GM12878 (cell line): ENCODE measurements around the gene RREB1. TPM values are rescaled to one million over a fixed set of nuclear protein-coding genes. Genes with fewer than 3 reads are reported as not detected.
A peak's percentile ranks its signal among the peaks of the same experiment; 100 is the strongest.

Experiments
- ATAC-seq: fragments of 200-7000 bp; cut with Tn5 transposase; 3 replicates; pipeline ENCODE4 v1.9.1; 2020; ENCODE audit warnings: mild to moderate bottlenecking, moderate library complexity
- BruUV-seq: library from RNA; stranded (reverse); fragments of 400-500 nt; replicated peaks from 2 replicates; lab custom pipeline; 2021; lab: Mats Ljungman, UMichigan
- CTCF ChIA-PET: fragments of 300-600 bp; sonication (Branson Sonifier 250); formaldehyde crosslinking; extraction: SDS; loops from one replicate; lab custom pipeline; 2021; ENCODE audit warnings: inconsistent platforms; lab: Yijun Ruan, JAX
- POLR2A ChIA-PET: fragments of 350-600 bp; formaldehyde crosslinking; extraction: SDS; loops from one replicate; lab custom pipeline; 2021; ENCODE audit warnings: inconsistent platforms; lab: Charles Lee
- RAD21 ChIA-PET: fragments of 300-600 bp; sonication (Branson Sonifier 250); formaldehyde crosslinking; loops from one replicate; lab custom pipeline; 2023; ENCODE audit warnings: antibody characterized with exemption; ENCODE audit not compliant: unreplicated experiment; lab: Charles Lee
- SMC1A ChIA-PET: fragments of 300-600 bp; sonication (Branson Sonifier 250); formaldehyde crosslinking; loops from one replicate; lab custom pipeline; 2023; ENCODE audit not compliant: unreplicated experiment, uncharacterized antibody; lab: Charles Lee
- DNase-seq: peaks from one replicate; pipeline ENCODE4 v3.0.0-alpha.2; 2011; ENCODE audit warnings: low read depth, low spot score
- FAIRE-seq: peaks from 3 replicates; lab custom pipeline; 2011; peaks lifted over from hg19 to GRCh38; lab: Jason Lieb, UNC
- H2AFZ ChIP-seq: 2 replicates; pipeline ENCODE4 v1.6.0; 2011; ENCODE audit warnings: low read depth, low read length, control low read depth; ENCODE audit not compliant: control insufficient read depth
- H3K27ac ChIP-seq: 2 replicates; pipeline ENCODE4 v1.5.1; 2011; ENCODE audit warnings: control low read depth; ENCODE audit not compliant: control insufficient read depth, insufficient read depth
- H3K27me3 ChIP-seq, 2 experiments: replicated peaks in 1 of 2; 2 replicates each; pipeline versions ENCODE4 v1.6.0 to v1.6.1; 2011; ENCODE audit warnings: low read length in 1 of 2; ENCODE audit not compliant: control insufficient read depth in 2 of 2, insufficient read depth in 2 of 2
- H3K36me3 ChIP-seq, 2 experiments: 2 replicates each; pipeline ENCODE4 v1.5.1; 2011; ENCODE audit warnings: low read length in 1 of 2; ENCODE audit not compliant: control insufficient read depth in 2 of 2, insufficient read depth in 2 of 2
- H3K4me1 ChIP-seq: 2 replicates; pipeline ENCODE4 v1.6.1; 2011; ENCODE audit warnings: mild to moderate bottlenecking, low read length, moderate library complexity, mixed read lengths; ENCODE audit not compliant: control insufficient read depth, insufficient read depth
- H3K4me2 ChIP-seq: 2 replicates; pipeline ENCODE4 v1.6.0; 2011; ENCODE audit warnings: control low read depth; ENCODE audit not compliant: control insufficient read depth, insufficient read depth
- H3K4me3 ChIP-seq: fragments of 200-600 bp; sonication (generic); 2 replicates; pipeline ENCODE4 v1.5.1; 2016
- H3K79me2 ChIP-seq: 2 replicates; pipeline ENCODE4 v1.6.0; 2011; ENCODE audit warnings: low read length; ENCODE audit not compliant: control insufficient read depth, insufficient read depth
- H3K9ac ChIP-seq: 2 replicates; pipeline ENCODE4 v1.8.0; 2011; ENCODE audit warnings: low read length, control low read depth, mixed read lengths; ENCODE audit not compliant: control insufficient read depth, insufficient read depth
- H3K9me3 ChIP-seq: replicated peaks from 3 replicates; pipeline ENCODE4 v1.5.1; 2011; ENCODE audit warnings: mild to moderate bottlenecking, low read length; ENCODE audit not compliant: control insufficient read depth, insufficient read depth
- H4K20me1 ChIP-seq: 2 replicates; pipeline ENCODE4 v1.6.0; 2011; ENCODE audit not compliant: control insufficient read depth, insufficient read depth
- HDGF ChIP-seq: fragments of 450-650 bp; IDR thresholded peaks from 2 replicates; pipeline ENCODE4 v1.6.1; 2016; ENCODE audit warnings: antibody characterized with exemption
- PAX5 ChIP-seq: IDR thresholded peaks from 2 replicates; pipeline ENCODE4 v1.6.1; 2011; ENCODE audit warnings: low read depth, low read length, borderline replicate concordance
- WGBS: methylation state at CpG from one replicate; pipeline ENCODE4 v1.1.6; 2016; ENCODE audit warnings: low lambda C conversion rate; ENCODE audit not compliant: insufficient replicate concordance, insufficient coverage; ENCODE audit errors: missing lambda C conversion rate; 5-methylcytosine and 5-hydroxymethylcytosine counted together
- in situ Hi-C: fragments of 300-500 bp; cut with MboI; formaldehyde crosslinking; loops from 9 replicates; pipeline ENCODE4 v1.14.3; 2018; ENCODE audit warnings: mixed read lengths
- intact Hi-C: fragments of 100-400 bp; cut with micrococcal nuclease; formaldehyde crosslinking; loops from one replicate; pipeline ENCODE4 v1.14.2; 2022; ENCODE audit not compliant: unreplicated experiment
- polyA plus RNA-seq, 11 experiments: library from polyadenylated mRNA; depleted of rRNA in 4 of 11; unstranded in 6 of 11; stranded (reverse) in 5 of 11; fragments of >200 nt; fragmentation: Nextera tagmentation in 4 of 11; fragmentation: Illumina TruSeq in 1 of 11; extraction: Ambion mirVana in 4 of 11; extraction: Trizol in 1 of 11; gene quantifications; 1 replicate in 1 of 11; 2 replicates in 10 of 11; pipeline versions ENCODE4 v1.2.1 to v1.2.3, GENCODE V29; 2011 to 2016; ENCODE audit warnings: inconsistent platforms in 2 of 11, missing spikeins in 2 of 11, low read depth in 1 of 11
- total RNA-seq, 4 experiments: library from RNA; depleted of rRNA in 3 of 4; stranded (reverse); fragments of >200 nt in 3 of 4; fragmentation: Illumina TruSeq in 1 of 4; extraction: Trizol in 1 of 4; gene quantifications; 2 replicates each; pipeline versions ENCODE4 v1.2.1 to v1.2.3, GENCODE V29; 2013 to 2021

RREB1 gene
- total and polyA plus RNA-seq, 10 of the 15 experiments (the other 5 are each of a cell fraction or from before 2014, with no cell fraction given): 1.9 to 30.3 (median 8.6) TPM

GRCh38 chr6:7235712-7236305 lies 128.0 kb downstream of the RREB1 start:
- WGBS: 72% methylated on average over 9 of the region's 9 CpGs
- SMC1A ChIA-PET: interaction anchor here (0.5 to 4.3 kb wide), 21 partner anchors 15 to 649 kb away, joined by 3 to 35 read pairs (median 4); no protein-coding TSS in a partner anchor
- H3K27ac ChIP-seq: peak overlapping the region; percentile 95
- H4K20me1 ChIP-seq: no peaks in the 10 kb centered on the region
- H3K9ac ChIP-seq: peak overlapping the region; percentile 60
- ATAC-seq (no peak; the same call in 1 of the 3 replicates), FAIRE-seq (peak; percentile 35), DNase-seq (no peak)
- H3K9me3 ChIP-seq: no peaks in the 10 kb centered on the region
- POLR2A ChIA-PET: interaction anchor here (1.5 to 2.1 kb wide), 2 partner anchors 10 to 98 kb away, joined by 4 to 13 read pairs; no protein-coding TSS in a partner anchor
- H3K4me2 ChIP-seq: peak overlapping the region; percentile 93
- no peaks in the 10 kb centered on the region for H3K27me3 ChIP-seq
- BruUV-seq: no TSS peak
- H3K4me1 ChIP-seq: peaks cover 56% of the 10 kb centered on the region
- no peak overlapping the region for H2AFZ ChIP-seq
- in situ Hi-C loops (no loop called here), intact Hi-C loops (loop anchor here (5.0 kb wide), 3 partner anchors 79 to 319 kb away; partner anchors contain the start of gene RREB1)
- H3K36me3 ChIP-seq: peaks cover 17 to 33% of the 10 kb centered on the region in 2 experiments
- CTCF ChIA-PET: interaction anchor here (0.8 to 2.8 kb wide), 12 partner anchors 8 to 561 kb away, joined by 3 to 9 read pairs (median 4); no protein-coding TSS in a partner anchor
- peaks cover 40% of the 10 kb centered on the region for H3K79me2 ChIP-seq
- no peak overlapping the region for H3K4me3 ChIP-seq
- TF ChIP-seq PAX5 (no peak), HDGF (0 out of 2 replicates have a peak, but pooled peaks have one; percentile 51)
- RAD21 ChIA-PET: interaction anchor here (0.5 to 4.3 kb wide), 17 partner anchors 28 to 559 kb away, joined by 3 to 19 read pairs (median 6); partner anchors contain the start of gene RREB1
